Activated CD8-positive, alpha-beta memory T cell treated with anti-CD3 and anti-CD28 coated beads, Interleukin-2, amount 10 ng/mL, durations not matched to agents 7 days and 5 days (primary cell): ENCODE results near the gene ASPN. TPM values are rescaled to one million over a fixed set of nuclear protein-coding genes. Genes with fewer than 3 reads are reported as not detected.

Source experiments
- ATAC-seq: fragments of 150-1000 bp; cut with Tn5 transposase; one replicate; pipeline ENCODE4 v1.10.0; 2021; ENCODE audit warnings: moderate library complexity
- CTCF ChIA-PET: fragments of 350-600 bp; sonication (Branson Sonifier 250); formaldehyde crosslinking; loops from one replicate; lab custom pipeline; 2021; ENCODE audit warnings: antibody characterized with exemption; lab: Charles Lee
- DNase-seq: peaks from one replicate; pipeline ENCODE4 v3.0.0-alpha.2; 2020
- H3K27ac Mint-ChIP-seq: one replicate; pipeline ENCODE4 v1.8.0; 2021; ENCODE audit warnings: mild to moderate bottlenecking, mixed read lengths
- H3K27me3 Mint-ChIP-seq: one replicate; pipeline ENCODE4 v1.8.0; 2021; ENCODE audit warnings: mixed read lengths
- H3K36me3 Mint-ChIP-seq: one replicate; pipeline ENCODE4 v1.8.0; 2021; ENCODE audit warnings: mild to moderate bottlenecking, mixed read lengths
- H3K4me1 Mint-ChIP-seq: one replicate; pipeline ENCODE4 v1.8.0; 2021; ENCODE audit warnings: mixed read lengths
- H3K4me3 Mint-ChIP-seq: one replicate; pipeline ENCODE4 v1.8.0; 2021; ENCODE audit warnings: mild to moderate bottlenecking, moderate library complexity, mixed read lengths
- H3K9me3 Mint-ChIP-seq: one replicate; pipeline ENCODE4 v1.8.0; 2022; ENCODE audit warnings: low read depth, mixed read lengths
- total RNA-seq, 2 experiments: library from RNA; stranded (reverse); gene quantifications; one replicate each; pipeline ENCODE4 v1.2.3, GENCODE V29; 2021

The ASPN gene
- total RNA-seq, 2 experiments from 2014 or later, result not detected

DNA sequence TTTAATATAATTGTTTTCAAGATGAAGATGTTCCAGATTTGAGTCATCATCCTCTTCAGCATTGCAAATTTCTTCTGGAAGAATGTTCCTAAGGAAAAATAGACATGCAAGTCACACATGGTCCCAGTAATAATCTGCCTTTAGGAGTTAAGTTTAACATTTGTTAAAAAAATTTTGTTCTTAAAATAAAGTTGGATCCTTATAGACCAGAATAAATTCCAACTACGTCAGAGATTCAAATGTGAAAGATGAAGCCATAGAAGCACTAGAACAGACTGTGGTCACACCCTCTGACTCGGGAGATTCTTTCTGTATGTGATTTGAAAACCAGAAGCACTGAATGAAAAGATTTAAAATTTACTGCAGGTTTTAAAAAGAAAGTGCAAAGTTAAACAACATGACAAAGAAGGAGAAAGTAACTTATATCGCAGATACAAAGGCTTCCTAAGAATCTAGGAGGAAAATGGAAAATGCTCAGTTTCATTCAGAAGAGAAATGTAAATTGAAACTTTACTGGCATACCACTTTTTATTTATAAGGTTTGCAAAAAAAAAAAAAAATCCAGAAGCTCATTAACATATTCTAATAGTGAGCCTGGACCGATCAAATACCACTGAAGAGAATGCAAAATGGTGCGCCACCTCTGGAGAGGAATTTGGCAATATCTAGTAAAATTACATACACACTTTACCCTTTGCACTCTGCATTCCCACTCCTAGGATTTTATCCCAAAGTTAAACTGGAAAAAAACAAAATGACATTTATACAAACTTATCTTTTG lies 14.3 kb upstream of the ASPN start:
- Mint-ChIP-seq H3K27me3 (no peaks in the 10 kb centered on the region), H3K4me3 (no peak overlapping the region)

DNA sequence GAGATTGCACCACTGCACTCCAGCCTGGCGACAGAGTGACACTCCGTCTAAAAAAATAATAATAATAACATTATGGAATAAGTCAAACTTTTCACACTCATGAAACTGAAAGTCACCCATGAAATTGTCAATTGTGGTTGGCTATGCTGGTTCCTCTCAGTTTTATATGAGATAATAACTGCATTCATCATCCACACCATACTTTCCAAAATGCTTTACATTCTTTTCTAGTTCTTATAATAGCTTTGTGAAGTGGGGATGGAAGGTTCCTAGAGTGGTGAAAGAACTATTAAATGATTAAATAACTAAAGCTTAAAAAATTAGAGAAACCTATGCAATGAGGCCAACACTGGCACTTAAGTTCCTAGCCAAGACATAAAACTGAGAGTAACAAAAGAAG lies 12.6 kb upstream of the ASPN start:
- H3K4me3 Mint-ChIP-seq, result no peak overlapping the region
- ATAC-seq, result no peak
- CTCF ChIA-PET, result no interaction called here
- H3K27me3 Mint-ChIP-seq, result no peaks in the 10 kb centered on the region
- H3K27ac Mint-ChIP-seq, result no peak overlapping the region
- H3K4me1 Mint-ChIP-seq, result peaks cover 3% of the 10 kb centered on the region
- DNase-seq, result no peak
- peaks cover 1% of the 10 kb centered on the region for H3K36me3 Mint-ChIP-seq
- H3K9me3 Mint-ChIP-seq, result no peaks in the 10 kb centered on the region

More for the DNA sequence above, 14.3 kb upstream of the ASPN start:
- Mint-ChIP-seq H3K36me3 (peaks cover 1% of the 10 kb centered on the region), H3K4me1 (peaks cover 1% of the 10 kb centered on the region), H3K27ac (no peak overlapping the region), H3K9me3 (no peaks in the 10 kb centered on the region)
- CTCF ChIA-PET, result no interaction called here
- DNase-seq (no peak), ATAC-seq (no peak)

DNA sequence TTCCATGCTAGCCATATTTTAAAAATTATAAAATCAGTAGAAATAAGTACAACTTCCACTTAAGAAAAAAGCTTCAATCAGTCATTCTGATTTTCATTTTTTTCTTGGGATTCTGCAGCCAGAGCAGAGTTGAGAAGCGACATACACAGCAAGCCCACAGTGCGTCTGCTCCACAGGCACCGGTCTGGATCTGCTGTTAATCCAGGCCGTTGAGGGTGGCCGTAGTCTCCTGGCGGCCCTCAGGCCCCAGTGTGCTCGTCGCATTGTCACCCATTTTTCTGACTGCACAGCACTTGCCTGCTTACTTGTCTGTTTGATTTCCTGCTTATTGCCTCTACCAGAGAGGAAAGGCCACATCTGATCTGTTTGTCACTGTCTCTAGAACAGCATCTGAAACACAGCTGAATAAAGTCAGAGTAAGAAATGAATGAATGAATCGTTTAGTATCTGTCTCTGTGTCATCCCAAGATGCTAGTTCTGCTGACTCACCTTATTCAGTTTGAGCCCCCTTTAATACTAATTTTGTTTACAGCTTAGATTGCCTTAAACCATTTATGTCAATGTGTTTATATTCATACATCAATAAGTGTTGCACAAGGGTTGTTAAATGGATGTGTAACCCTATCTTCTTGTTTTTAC lies 11.6 kb upstream of the ASPN start:
- no peaks in the 10 kb centered on the region for H3K9me3 Mint-ChIP-seq
- peaks cover 3% of the 10 kb centered on the region for H3K4me1 Mint-ChIP-seq
- H3K4me3 Mint-ChIP-seq, result no peak overlapping the region
- H3K27ac Mint-ChIP-seq, result no peak overlapping the region
- ATAC-seq (no peak), DNase-seq (no peak)
- H3K36me3 Mint-ChIP-seq, result peaks cover 1% of the 10 kb centered on the region
- CTCF ChIA-PET, result no interaction called here
- no peaks in the 10 kb centered on the region for H3K27me3 Mint-ChIP-seq

DNA sequence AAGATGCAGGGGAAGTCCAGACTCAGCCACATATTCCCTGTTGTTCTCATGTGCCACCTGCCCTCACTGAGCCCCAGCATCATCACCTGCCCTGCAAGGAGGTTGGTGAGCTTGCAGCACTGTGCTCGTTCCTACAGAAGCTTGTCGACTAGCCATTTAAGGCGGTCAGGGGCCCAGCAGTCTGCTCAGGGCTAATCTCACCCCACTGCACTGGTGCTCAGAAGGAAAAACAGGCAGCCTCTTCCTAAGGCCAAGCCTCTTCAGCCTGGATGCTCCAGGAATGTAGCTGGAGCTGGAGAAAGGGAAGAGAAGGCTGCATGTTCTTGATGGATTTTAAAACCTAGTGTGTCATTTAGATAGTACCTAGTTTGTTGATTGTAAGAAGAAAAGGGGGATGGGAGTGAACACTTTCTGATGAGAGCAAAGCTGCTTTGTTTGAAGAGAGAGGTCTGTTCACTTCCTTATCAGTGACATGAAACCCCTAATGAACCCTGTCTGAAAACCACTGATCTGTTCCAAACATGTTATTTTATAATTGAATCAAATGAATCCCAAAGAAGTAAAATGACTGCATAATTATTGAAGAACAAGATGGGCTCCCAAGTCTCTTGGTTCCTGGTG lies 10.6 kb upstream of the ASPN start:
- Mint-ChIP-seq H3K9me3 (no peaks in the 10 kb centered on the region), H3K4me3 (no peak overlapping the region), H3K27ac (no peak overlapping the region), H3K4me1 (peaks cover 3% of the 10 kb centered on the region), H3K36me3 (peaks cover 1% of the 10 kb centered on the region), H3K27me3 (no peaks in the 10 kb centered on the region)
- no peak for DNase-seq
- CTCF ChIA-PET, result no interaction called here
- no peak for ATAC-seq

DNA sequence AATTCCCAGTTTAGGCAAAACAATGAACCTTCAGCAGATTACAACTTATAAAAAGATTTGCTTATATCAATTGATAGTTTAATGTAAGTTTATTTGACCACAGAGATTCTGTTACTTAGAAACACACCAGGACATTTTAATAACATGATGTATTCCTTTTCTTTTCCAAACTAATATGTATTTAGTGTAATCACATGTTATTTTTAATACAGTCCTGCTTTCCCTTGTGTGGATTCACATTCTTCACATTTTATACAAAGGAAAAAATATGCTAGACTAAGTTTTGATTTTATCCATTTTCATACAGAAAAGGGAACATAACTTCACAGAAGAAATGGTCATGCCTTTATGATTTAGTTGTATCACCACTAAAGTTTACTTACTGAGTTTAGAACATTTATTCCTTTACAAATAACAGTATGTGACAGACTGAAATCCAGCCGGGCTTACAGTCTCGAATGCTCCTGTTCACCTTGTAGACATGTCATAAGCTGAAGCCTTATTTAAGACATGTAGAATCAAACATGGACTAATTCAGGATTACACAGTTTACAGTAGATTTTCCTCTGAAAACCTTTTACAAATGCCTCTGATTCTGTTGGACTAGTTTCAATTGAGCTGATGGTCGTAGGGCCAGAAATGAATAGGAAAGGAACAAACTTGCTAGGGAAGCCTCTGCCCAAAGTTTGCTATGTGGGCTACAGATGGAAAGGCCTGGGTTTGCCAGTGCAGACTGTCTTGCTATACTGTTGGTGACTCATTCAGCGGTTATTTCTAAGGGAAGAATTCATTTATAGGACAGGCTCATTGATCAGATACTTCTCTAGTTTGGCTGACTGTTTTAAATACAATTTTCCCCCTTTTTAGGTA lies 6.6 kb upstream of the ASPN start:
- Mint-ChIP-seq H3K4me1 (peaks cover 2% of the 10 kb centered on the region), H3K27me3 (no peaks in the 10 kb centered on the region), H3K36me3 (no peaks in the 10 kb centered on the region), H3K4me3 (no peak overlapping the region), H3K9me3 (no peaks in the 10 kb centered on the region), H3K27ac (no peak overlapping the region)
- CTCF ChIA-PET, result no interaction called here
- DNase-seq, result no peak
- ATAC-seq, result no peak

DNA sequence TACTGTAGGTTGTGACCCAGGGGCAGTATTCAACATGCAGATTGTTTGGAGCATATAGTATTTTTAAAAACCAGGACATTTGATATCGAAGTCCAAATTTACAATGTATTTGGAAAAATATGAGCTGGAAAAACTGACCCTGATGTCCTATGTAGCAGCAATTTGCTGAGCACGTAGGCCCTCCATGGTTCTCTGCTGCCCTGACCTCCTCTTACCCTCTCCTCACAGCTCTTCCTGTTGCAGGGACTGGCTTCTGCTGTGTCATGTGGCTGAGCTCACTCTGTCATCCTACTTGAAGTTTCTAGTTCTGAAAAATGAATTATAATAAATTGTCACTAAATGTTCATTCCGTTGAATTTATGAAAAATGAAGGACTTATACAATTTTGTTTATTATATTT lies 4.1 kb upstream of the ASPN start:
- Mint-ChIP-seq H3K27me3 (no peaks in the 10 kb centered on the region), H3K4me3 (no peak overlapping the region), H3K4me1 (peaks cover 2% of the 10 kb centered on the region), H3K36me3 (no peaks in the 10 kb centered on the region), H3K27ac (no peak overlapping the region), H3K9me3 (no peaks in the 10 kb centered on the region)
- CTCF ChIA-PET, result no interaction called here
- DNase-seq (no peak), ATAC-seq (no peak)

DNA sequence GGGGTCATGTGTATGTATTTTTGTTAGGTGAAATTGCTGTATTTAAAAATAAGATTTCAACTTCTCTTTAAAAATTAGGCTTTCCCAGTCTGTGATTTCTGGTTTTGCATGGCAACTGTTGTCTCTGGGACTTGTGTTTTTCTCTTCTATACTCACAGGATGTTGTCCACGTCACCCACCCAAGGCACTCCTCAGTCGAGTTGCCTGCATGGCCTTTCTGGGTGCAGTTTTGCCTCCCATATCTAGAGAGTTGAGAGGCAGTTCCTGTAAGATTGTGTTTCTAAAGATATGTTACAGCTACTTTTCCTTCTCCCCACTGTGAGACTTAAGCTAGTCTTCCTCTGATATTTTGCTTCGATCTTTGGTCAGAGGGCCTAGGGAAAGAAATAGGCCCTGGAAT lies 2.3 kb upstream of the ASPN start:
- CTCF ChIA-PET, result no interaction called here
- Mint-ChIP-seq H3K9me3 (no peaks in the 10 kb centered on the region), H3K27ac (no peak overlapping the region), H3K4me1 (peaks cover 8% of the 10 kb centered on the region), H3K36me3 (no peaks in the 10 kb centered on the region), H3K27me3 (no peaks in the 10 kb centered on the region), H3K4me3 (no peak overlapping the region)
- ATAC-seq (no peak), DNase-seq (no peak)

DNA sequence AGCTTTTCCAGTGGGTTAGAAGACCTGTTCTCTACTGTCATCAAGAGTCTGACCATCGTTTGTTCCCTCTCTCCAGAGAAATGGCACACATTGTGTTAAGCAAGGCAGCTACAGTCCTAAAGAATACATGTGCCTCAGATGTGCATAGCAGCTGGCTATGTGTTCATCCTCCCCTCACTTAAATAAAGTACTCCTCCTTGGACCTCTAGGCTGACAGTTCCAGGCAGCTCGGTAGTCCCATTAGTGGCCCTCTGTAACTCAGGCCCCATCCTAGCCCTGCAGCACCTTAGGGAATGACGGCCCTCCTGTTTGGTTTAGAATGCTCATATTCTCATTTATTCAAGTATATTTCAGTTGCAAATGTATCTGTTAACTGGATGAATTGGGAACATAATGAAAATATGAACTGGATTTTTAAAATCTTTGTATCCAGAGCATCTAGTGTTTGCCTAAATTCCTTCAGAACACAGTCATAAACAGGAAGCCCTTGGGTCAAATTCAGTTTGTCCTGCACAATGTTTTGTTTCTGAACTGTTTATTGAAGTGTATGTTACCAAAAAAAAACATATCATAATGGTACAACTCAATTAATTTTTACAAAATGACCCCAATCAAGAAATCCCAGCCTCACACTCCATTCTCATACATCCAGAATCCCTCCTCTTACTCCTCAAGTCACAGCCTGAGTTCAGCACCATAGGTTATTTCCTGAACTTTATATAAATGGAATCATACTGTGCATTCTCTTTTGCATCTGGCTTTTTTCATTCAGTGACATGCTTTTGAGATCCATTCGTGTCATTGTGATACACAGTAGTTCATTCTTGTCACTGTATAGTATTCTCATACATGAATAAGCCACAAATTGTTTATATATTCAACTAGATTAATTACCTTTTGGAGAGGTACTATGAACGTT lies 1.6 kb upstream of the ASPN start:
- no peak for DNase-seq
- Mint-ChIP-seq H3K9me3 (no peaks in the 10 kb centered on the region), H3K27me3 (no peaks in the 10 kb centered on the region), H3K4me1 (peaks cover 8% of the 10 kb centered on the region), H3K27ac (no peak overlapping the region), H3K36me3 (no peaks in the 10 kb centered on the region), H3K4me3 (no peak overlapping the region)
- CTCF ChIA-PET, result no interaction called here
- ATAC-seq, result no peak

DNA sequence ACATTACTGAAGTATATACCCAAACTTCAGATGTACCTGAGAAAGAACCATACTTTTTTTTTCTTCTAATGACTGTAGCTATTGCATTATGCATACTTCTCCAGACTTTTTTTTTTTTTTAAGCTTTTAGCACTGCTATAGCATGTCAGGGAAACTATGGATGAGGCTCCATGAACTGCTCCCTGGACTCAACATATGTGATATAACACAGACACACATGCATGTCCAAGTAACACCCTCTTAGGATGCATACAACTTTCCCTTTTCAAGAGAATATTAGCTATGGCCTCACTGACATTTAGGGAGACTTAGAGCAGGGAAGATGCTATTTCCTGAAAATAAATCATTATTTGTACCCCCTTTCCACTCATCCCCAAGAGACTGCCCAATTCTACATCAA lies 499 bp upstream of the ASPN start:
- Mint-ChIP-seq H3K4me3 (no peak overlapping the region), H3K27ac (no peak overlapping the region), H3K36me3 (no peaks in the 10 kb centered on the region), H3K27me3 (no peaks in the 10 kb centered on the region), H3K9me3 (no peaks in the 10 kb centered on the region), H3K4me1 (peaks cover 8% of the 10 kb centered on the region)
- ATAC-seq (no peak), DNase-seq (no peak)
- CTCF ChIA-PET, result no interaction called here

DNA sequence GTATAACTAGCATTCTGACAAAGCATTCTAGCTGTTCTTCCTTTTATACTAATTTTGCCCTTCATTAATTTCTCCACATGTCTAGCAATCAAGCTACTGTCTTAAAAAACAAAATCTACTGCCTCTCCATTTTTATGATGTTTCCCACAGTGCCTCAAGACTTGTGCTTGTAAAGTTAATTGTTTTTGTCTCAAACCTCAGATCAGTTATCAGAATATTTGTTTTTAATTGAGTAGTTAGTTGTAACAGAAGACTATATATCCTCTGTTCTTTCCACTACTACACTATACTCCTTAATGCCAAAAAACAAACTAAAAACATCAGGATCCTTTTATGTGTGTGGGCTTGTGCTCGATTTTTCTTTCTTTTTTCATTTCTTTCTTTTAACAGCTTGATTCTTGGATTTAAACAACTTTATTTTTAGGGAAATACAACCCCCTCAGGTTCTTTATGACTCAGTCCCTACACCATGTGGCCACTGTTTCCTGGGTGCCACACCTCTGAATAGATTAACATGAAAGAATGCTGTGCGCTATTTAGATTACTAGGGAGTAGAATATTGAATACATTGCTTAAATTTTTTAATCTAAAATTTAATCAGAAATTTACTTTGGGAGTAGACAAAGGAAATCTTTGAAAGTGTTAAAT lies 1.2 kb downstream of the ASPN start:
- H3K36me3 Mint-ChIP-seq, result no peaks in the 10 kb centered on the region
- H3K4me3 Mint-ChIP-seq, result no peak overlapping the region
- CTCF ChIA-PET, result interaction anchor here (2.1 kb wide), 1 partner anchor 18 kb away, joined by 5 read pairs; no protein-coding TSS in a partner anchor
- H3K27ac Mint-ChIP-seq, result peak overlapping the region; percentile 66
- no peaks in the 10 kb centered on the region for H3K27me3 Mint-ChIP-seq
- ATAC-seq (peak; percentile 81), DNase-seq (peak; percentile 46)
- H3K4me1 Mint-ChIP-seq, result peaks cover 8% of the 10 kb centered on the region
- H3K9me3 Mint-ChIP-seq, result no peaks in the 10 kb centered on the region

DNA sequence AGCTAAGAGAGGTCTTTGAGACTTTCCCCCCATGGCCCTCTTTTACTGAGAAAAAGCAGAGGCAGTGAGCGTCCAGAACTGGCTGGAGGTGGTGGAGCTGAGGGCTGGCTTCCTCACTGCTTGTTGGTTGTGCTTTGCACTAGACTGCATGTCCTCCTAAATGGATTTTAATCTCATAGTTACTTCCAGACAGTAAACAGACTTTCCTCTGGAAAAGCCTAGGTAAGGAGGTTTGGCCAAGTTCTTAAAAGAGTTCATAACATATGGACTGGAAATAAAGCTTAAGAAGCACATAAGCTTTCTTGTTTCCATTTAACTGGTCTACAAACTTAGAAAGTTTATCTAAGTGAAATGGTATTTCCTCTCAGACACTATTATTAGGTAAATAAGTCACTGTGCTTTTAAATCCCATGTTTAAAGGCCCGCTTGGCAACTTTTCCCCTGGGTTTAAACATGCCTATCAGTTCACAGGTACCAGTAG lies 2.0 kb downstream of the ASPN start:
- no peak overlapping the region for H3K4me3 Mint-ChIP-seq
- DNase-seq (no peak), ATAC-seq (no peak)
- no peaks in the 10 kb centered on the region for H3K27me3 Mint-ChIP-seq
- H3K4me1 Mint-ChIP-seq, result peaks cover 8% of the 10 kb centered on the region
- no peaks in the 10 kb centered on the region for H3K9me3 Mint-ChIP-seq
- H3K36me3 Mint-ChIP-seq, result no peaks in the 10 kb centered on the region
- CTCF ChIA-PET, result interaction anchor here (2.1 kb wide), 1 partner anchor 17 kb away, joined by 5 read pairs; no protein-coding TSS in a partner anchor
- H3K27ac Mint-ChIP-seq, result no peak overlapping the region

DNA sequence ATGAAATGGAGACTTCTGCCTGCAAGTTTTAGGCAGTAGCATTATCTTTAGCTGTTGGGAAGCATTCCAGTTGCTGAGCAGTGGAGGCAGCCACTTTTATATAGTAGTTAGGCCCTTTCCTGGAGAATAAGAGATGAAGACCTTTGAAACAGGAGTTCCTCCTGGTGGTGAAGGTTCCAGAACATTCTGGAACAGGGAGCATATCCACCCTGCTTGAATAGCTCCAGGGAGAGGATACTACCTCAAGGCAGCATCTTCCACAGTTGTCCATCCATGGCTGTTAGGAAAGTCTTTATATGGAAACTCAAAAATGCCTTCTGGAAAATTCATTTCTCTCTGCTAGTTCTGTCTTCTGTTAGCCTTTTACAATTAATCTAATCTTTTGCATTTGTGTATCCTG lies 3.0 kb downstream of the ASPN start:
- Mint-ChIP-seq H3K27me3 (no peaks in the 10 kb centered on the region), H3K36me3 (no peaks in the 10 kb centered on the region), H3K4me3 (no peak overlapping the region), H3K27ac (no peak overlapping the region), H3K9me3 (no peaks in the 10 kb centered on the region), H3K4me1 (peaks cover 8% of the 10 kb centered on the region)
- CTCF ChIA-PET, result no interaction called here
- ATAC-seq (no peak), DNase-seq (no peak)
